ENCODE results near the gene AFF3.
A peak's percentile ranks its signal among the peaks of the same experiment; 100 is the strongest.
"Not testable (repeated sequence)": the region's sequence is repeated elsewhere in the genome, so short reads cannot be mapped to it uniquely, and the experiment has no call there.

Gene AFF3

GRCh38 chr2:99949963-99950362 is 192.4 kb downstream of the AFF3 start (continued):
- TF ChIP-seq TSHZ2 (CRISPR knock-in tag; IDR thresholded peaks at IDR 0.05) (no peak; the same call in 1 of the 2 replicates), ZFP3 (CRISPR knock-in tag; IDR thresholded peaks at IDR 0.05) (no peak), ZC3H10 (CRISPR knock-in tag; IDR thresholded peaks at IDR 0.05) (peak; percentile 95), ZNF8 (CRISPR knock-in tag; IDR thresholded peaks at IDR 0.05) (peak; percentile 44; the same call in 1 of the 2 replicates), CSDC2 (CRISPR knock-in tag; IDR thresholded peaks at IDR 0.05) (peak; percentile 75; the same call in 1 of the 2 replicates), TOX (CRISPR knock-in tag; IDR thresholded peaks at IDR 0.05; ENCODE audit: borderline replicate concordance) (peak; percentile 9; the same call in 1 of the 2 replicates), BACH2 (CRISPR knock-in tag; IDR thresholded peaks at IDR 0.05; ENCODE audit: borderline replicate concordance) (no peak)

GRCh38 chr2:99949530-99949929 is 192.9 kb downstream of the AFF3 start:
- TF ChIP-seq GLIS3 (CRISPR knock-in tag; IDR thresholded peaks at IDR 0.05) (no peak), ZNF565 (CRISPR knock-in tag; conservative IDR thresholded peaks at IDR 0.05; ENCODE audit: low read depth) (no peak), TOX (CRISPR knock-in tag; IDR thresholded peaks at IDR 0.05; ENCODE audit: borderline replicate concordance) (no peak), ZFP3 (CRISPR knock-in tag; IDR thresholded peaks at IDR 0.05) (no peak), RARB (CRISPR knock-in tag; IDR thresholded peaks at IDR 0.05) (no peak)
- ATAC-seq: no peak

- TF ChIP-seq PATZ1 (CRISPR knock-in tag; IDR thresholded peaks at IDR 0.05; ENCODE audit: borderline replicate concordance): no peak
- no peak for TF ChIP-seq TCF4 (CRISPR knock-in tag; IDR thresholded peaks at IDR 0.05; ENCODE audit: borderline replicate concordance)
- no peak for TF ChIP-seq CSRNP3 (CRISPR knock-in tag; IDR thresholded peaks at IDR 0.05)
- no peak for TF ChIP-seq ARNTL (CRISPR knock-in tag; IDR thresholded peaks at IDR 0.05; ENCODE audit: borderline replicate concordance, low read depth)
- no peak for TF ChIP-seq ESRRG (CRISPR knock-in tag; IDR thresholded peaks at IDR 0.05)
- no peak for TF ChIP-seq ISL1 (CRISPR knock-in tag; IDR thresholded peaks at IDR 0.05)
- no peak for TF ChIP-seq POU6F1 (CRISPR knock-in tag; IDR thresholded peaks at IDR 0.05; ENCODE audit: borderline replicate concordance, low read depth)
- TF ChIP-seq PPARA (CRISPR knock-in tag; IDR thresholded peaks at IDR 0.05; ENCODE audit: borderline replicate concordance): no peak
- no peak for TF ChIP-seq RARB (CRISPR knock-in tag; IDR thresholded peaks at IDR 0.05)
- no peak for TF ChIP-seq CREB5 (CRISPR knock-in tag; IDR thresholded peaks at IDR 0.05; ENCODE audit: low read depth)
- no peak for TF ChIP-seq TOX (CRISPR knock-in tag; IDR thresholded peaks at IDR 0.05; ENCODE audit: borderline replicate concordance)
- ATAC-seq: no peak
Observed at GRCh38 chr2:99948010-99948409, 194.4 kb downstream of the AFF3 start.

- ATAC-seq: not testable (repeated sequence)
Observed at GRCh38 chr2:99947366-99947765, 195.0 kb downstream of the AFF3 start.

All from SK-N-SH treated with all-trans-retinoic acid at 6 μM for 48 hours (cell line).